Skeletal muscle satellite cell (primary cell): ENCODE results near the gene SNRNP70.

Experiments
- H3K27me3 ChIP-seq: 2 replicates; pipeline ENCODE4 v1.7.0; 2013; ENCODE audit warnings: low read length; ENCODE audit not compliant: control insufficient read depth, insufficient read depth
- H3K36me3 ChIP-seq: 2 replicates; pipeline ENCODE4 v1.7.0; 2013; ENCODE audit warnings: mild to moderate bottlenecking, control low read depth, low read length; ENCODE audit not compliant: insufficient read depth
- H3K4me1 ChIP-seq: 2 replicates; pipeline ENCODE4 v1.7.0; 2013; ENCODE audit warnings: low read length; ENCODE audit not compliant: control insufficient read depth, insufficient read depth
- H3K4me2 ChIP-seq: 2 replicates; pipeline ENCODE4 v1.7.0; 2013; ENCODE audit warnings: mild to moderate bottlenecking, low read length
- H3K4me3 ChIP-seq: 2 replicates; pipeline ENCODE4 v1.7.0; 2013; ENCODE audit warnings: low read length
- H3K9ac ChIP-seq: 2 replicates; pipeline ENCODE4 v1.7.0; 2013; ENCODE audit warnings: mild to moderate bottlenecking, low read depth, low read length, moderate library complexity
- H3K9me3 ChIP-seq: replicated peaks from 2 replicates; pipeline ENCODE4 v1.7.0; 2013; ENCODE audit warnings: mild to moderate bottlenecking, control low read depth, low read length

The SNRNP70 gene

GRCh38 chr19:49127674-49128544 is 42.7 kb downstream of the SNRNP70 start:
- H3K9ac ChIP-seq: peak overlapping the region; percentile 17

GRCh38 chr19:49128545-49129237 is 43.4 kb downstream of the SNRNP70 start:
- Histone ChIP-seq H3K9me3 (no peaks in the 10 kb centered on the region), H3K27me3 (peaks cover 18% of the 10 kb centered on the region), H3K9ac (no peak overlapping the region), H3K4me1 (peaks cover 14% of the 10 kb centered on the region), H3K4me3 (no peak overlapping the region), H3K36me3 (no peaks in the 10 kb centered on the region), H3K4me2 (peak overlapping the region; percentile 82)

More at GRCh38 chr19:49127674-49128544, 42.7 kb downstream of the SNRNP70 start:
- Histone ChIP-seq H3K27me3 (peaks cover 15% of the 10 kb centered on the region), H3K4me2 (peak overlapping the region; percentile 82), H3K4me1 (peaks cover 9% of the 10 kb centered on the region), H3K4me3 (peak overlapping the region; percentile 66), H3K9me3 (no peaks in the 10 kb centered on the region), H3K36me3 (no peaks in the 10 kb centered on the region)

GRCh38 chr19:49129238-49129583 is 44.0 kb downstream of the SNRNP70 start:
- Histone ChIP-seq H3K27me3 (peaks cover 18% of the 10 kb centered on the region), H3K4me1 (peaks cover 17% of the 10 kb centered on the region), H3K4me2 (no peak overlapping the region), H3K4me3 (no peak overlapping the region), H3K36me3 (no peaks in the 10 kb centered on the region), H3K9me3 (no peaks in the 10 kb centered on the region), H3K9ac (no peak overlapping the region)

- peaks cover 14% of the 10 kb centered on the region for H3K27me3 ChIP-seq
Observed at GRCh38 chr19:49130325-49130724, 45.1 kb downstream of the SNRNP70 start.

GRCh38 chr19:49132974-49133609 is 47.8 kb downstream of the SNRNP70 start:
- peaks cover 20% of the 10 kb centered on the region for H3K4me1 ChIP-seq
- no peak overlapping the region for H3K4me3 ChIP-seq
- H3K9ac ChIP-seq: no peak overlapping the region
- no peaks in the 10 kb centered on the region for H3K36me3 ChIP-seq
- H3K4me2 ChIP-seq: peak overlapping the region; percentile 20
- H3K27me3 ChIP-seq: peaks cover 14% of the 10 kb centered on the region
- H3K9me3 ChIP-seq: no peaks in the 10 kb centered on the region

More at GRCh38 chr19:49130325-49130724, 45.1 kb downstream of the SNRNP70 start:
- Histone ChIP-seq H3K4me1 (peaks cover 17% of the 10 kb centered on the region), H3K4me2 (no peak overlapping the region), H3K4me3 (no peak overlapping the region), H3K9me3 (no peaks in the 10 kb centered on the region), H3K36me3 (no peaks in the 10 kb centered on the region), H3K9ac (no peak overlapping the region)

- peaks cover 14% of the 10 kb centered on the region for H3K27me3 ChIP-seq
- no peak overlapping the region for H3K4me3 ChIP-seq
- no peak overlapping the region for H3K9ac ChIP-seq
- H3K4me2 ChIP-seq: peak overlapping the region; percentile 20
- peaks cover 15% of the 10 kb centered on the region for H3K4me1 ChIP-seq
- no peaks in the 10 kb centered on the region for H3K36me3 ChIP-seq
- H3K9me3 ChIP-seq: no peaks in the 10 kb centered on the region
Observed at GRCh38 chr19:49133621-49134454, 48.6 kb downstream of the SNRNP70 start.

GRCh38 chr19:49135686-49136085 is 50.4 kb downstream of the SNRNP70 start:
- Histone ChIP-seq H3K4me3 (no peak overlapping the region), H3K9me3 (no peaks in the 10 kb centered on the region), H3K4me1 (peaks cover 15% of the 10 kb centered on the region), H3K27me3 (peaks cover 3% of the 10 kb centered on the region), H3K36me3 (no peaks in the 10 kb centered on the region), H3K9ac (no peak overlapping the region), H3K4me2 (no peak overlapping the region)

- no peak overlapping the region for H3K4me3 ChIP-seq
- H3K27me3 ChIP-seq: peaks cover 3% of the 10 kb centered on the region
- H3K36me3 ChIP-seq: no peaks in the 10 kb centered on the region
- H3K4me2 ChIP-seq: peak overlapping the region; percentile 5
- no peaks in the 10 kb centered on the region for H3K9me3 ChIP-seq
- no peak overlapping the region for H3K9ac ChIP-seq
- peaks cover 15% of the 10 kb centered on the region for H3K4me1 ChIP-seq
Observed at GRCh38 chr19:49136771-49137171, 51.5 kb downstream of the SNRNP70 start.

- H3K4me2 ChIP-seq: no peak overlapping the region
- no peak overlapping the region for H3K4me3 ChIP-seq
Observed at GRCh38 chr19:49140951-49141350, 55.7 kb downstream of the SNRNP70 start.

GRCh38 chr19:49141352-49141751 is 56.1 kb downstream of the SNRNP70 start:
- no peak overlapping the region for H3K9ac ChIP-seq
- H3K9me3 ChIP-seq: no peaks in the 10 kb centered on the region
- no peak overlapping the region for H3K4me2 ChIP-seq
- no peak overlapping the region for H3K4me3 ChIP-seq
- no peaks in the 10 kb centered on the region for H3K27me3 ChIP-seq
- H3K36me3 ChIP-seq: no peaks in the 10 kb centered on the region
- H3K4me1 ChIP-seq: peaks cover 16% of the 10 kb centered on the region

More at GRCh38 chr19:49140951-49141350, 55.7 kb downstream of the SNRNP70 start:
- Histone ChIP-seq H3K9ac (no peak overlapping the region), H3K36me3 (no peaks in the 10 kb centered on the region), H3K4me1 (peaks cover 14% of the 10 kb centered on the region), H3K9me3 (no peaks in the 10 kb centered on the region), H3K27me3 (no peaks in the 10 kb centered on the region)
